NCI-H446 (cell line): Measurements from ENCODE around the gene TOM1.
A peak's percentile ranks its signal among the peaks of the same experiment; 100 is the strongest.
"Not testable (repeated sequence)": the region's sequence is repeated elsewhere in the genome, so short reads cannot be mapped to it uniquely, and the experiment has no call there.

Experiments
- DNase-seq, 2 experiments: peaks; one replicate each; lab custom pipeline; 2025; lab: John Stamatoyannopoulos, UW

TOM1 gene

DNA sequence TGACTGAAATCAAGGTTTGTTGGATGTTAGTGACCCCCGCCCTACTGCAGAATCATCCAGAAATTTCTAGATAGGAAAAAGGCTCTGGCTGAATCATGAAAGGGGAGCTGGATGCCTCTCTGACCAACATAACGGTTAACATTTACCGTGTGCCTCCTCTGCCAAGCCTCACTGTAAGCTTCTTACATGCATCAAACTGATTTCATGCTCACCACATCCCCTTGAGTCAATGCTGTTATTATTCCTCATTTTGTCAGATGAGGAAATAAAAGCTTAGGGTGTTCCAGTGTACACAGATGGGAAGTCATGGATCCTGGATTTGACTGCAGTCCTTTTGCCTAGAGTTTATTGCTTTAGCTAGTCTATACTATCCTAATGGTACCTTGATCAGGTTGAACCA, 75.3 kb downstream of the TOM1 start:
- no peak for DNase-seq

DNA sequence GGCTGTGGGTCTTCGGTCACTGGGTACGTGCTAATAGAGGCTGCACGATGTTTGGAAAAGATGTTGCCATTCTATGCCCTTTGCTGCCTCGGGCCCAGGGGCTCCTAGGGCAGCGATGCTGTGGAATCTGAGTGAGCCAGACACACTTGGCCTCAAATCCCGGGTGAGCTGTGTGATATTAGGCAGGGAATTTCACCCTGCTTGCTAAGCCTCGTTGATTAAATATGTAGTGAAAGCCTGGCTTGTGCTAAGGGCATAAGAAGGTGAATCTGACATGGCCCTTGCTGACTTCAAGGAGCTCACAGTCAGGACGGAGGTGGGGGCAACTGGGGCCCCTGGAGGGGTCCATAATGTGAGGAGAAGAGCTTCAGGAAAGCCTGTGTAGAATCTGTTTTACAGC, 75.8 kb downstream of the TOM1 start:
- no peak for DNase-seq

DNA sequence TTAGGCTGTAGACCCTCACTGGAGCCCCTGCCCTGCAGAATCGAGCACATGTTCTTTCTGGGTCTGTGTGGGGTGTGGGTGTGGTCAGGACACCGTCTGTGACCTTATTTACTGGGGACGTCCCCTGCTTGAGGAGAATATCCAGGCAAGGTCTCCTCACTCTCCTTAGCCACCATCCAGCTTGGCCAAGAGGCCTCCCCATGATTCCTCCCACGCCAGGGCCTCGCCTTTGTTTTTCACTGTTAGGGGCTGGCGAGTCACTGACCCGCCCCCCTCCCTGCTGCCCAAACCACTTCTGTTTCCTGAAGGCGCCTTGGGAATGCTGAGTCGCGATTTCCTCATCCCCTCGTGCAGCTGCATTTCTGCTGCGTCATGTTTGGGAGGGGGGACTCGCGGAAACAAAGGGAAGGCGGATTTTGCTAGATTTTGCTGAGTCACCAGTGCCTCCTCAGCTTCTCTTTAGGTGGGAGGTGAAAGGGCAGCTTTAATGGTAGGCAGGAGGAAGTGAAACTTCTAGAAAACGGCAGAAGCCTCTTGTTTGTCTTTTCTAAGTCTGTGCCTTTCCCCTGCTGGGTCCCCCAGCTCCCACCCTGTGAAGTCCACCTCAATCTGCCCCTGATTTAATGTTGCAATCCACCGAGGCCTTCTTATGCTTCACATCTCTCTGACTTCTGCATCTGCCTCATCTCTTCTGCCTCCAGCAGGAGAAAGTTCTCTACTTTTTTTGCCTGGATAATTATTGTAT, 77.2 kb downstream of the TOM1 start:
- DNase-seq, result no peak

DNA sequence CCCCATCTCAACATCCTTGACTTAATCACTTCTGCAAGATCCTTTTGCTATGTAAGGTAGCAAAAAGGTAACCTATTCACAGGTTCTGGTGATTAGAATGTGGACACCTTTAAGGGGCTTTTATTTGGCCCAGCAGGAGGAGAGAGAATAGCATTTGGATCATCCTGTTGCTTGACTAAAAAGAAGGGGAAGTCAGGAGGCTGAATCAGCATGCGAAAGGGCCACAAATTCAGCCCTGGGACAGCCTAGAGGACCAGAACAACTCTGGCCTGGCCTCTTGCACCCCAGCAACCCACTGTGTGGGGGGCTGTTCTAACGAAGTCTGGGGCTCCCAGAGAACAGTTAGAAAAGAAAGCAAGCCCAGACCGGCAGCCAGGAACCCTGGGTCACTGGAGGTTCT, 78.0 kb downstream of the TOM1 start:
- DNase-seq, result no peak

DNA sequence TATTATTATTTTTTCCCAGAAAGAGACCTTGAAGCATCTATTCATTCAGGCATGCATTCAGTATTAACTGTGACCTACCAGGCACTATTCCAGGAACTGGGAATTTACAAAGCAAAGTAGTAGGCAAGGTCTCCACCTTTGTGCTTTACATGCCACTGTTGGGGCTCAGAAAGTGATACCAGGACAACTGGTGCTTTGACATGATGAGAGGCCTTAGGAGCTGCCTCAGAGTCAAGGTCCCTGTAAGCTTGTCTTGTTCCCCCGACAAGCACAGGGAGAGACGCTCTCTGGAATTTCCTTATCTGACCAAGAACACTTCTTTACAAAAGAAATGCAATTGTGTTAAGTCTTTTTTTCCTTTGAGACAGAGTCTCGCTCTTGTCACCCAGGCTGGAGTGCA, 78.9 kb downstream of the TOM1 start:
- no peak for DNase-seq

DNA sequence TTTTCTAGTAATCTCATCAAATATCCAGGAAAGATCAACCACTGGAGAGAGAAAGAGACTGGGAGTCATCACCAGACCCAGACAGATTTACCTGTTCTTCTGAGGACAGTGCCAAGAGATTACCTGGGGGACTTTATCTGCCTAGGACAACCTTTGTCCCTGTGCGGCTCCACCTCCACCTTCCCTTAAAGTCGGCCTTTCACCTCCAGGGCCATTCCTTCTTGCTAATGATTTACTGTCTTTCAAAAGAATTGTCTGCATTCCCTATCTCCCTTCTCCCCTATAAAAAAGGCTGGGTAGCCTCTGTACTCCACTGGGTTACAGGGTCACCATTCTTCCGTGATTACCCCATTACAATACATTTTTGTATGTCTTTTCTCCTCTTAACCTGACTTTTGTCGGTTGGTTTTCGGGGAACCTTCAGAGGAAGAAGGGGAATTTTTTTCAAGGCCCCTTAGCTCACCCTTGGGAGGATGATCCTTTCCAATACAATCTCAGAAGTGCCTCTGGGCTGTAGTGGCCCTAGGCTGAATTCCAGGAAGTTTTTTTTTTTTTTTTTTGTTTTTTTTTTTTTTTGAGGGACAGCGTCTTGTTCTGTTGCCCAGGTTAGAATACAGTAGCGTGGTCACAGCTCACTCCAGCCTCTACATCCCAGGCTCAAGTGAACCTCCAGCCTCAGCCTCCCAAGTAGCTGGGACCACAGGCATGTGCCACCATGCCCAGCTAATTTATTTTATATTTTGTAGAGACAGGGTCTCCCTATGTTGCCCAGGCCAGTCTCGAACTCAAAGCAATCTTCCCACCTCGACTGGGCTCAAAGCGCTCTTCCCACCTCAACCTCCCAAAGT, 79.7 kb downstream of the TOM1 start:
- no peak for DNase-seq

DNA sequence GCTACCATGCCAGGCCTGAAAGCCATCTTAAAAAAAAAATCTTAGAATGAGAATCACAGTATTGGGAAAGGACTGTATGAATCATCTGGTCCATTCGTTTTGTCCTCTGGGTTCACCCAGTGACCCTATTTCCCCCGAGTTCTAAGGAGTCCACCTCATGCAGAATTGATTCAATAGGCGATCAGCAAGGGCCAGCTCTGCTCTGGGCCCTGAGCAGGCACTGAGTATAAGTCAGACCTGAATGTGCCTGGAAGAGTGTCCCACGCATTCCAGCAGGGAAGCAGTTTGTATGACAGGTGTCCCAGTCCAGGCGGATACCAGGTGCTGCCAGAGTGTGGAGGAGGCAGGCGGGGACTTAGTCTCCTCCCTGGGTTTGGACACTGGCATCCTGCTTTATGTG, 80.3 kb downstream of the TOM1 start:
- no peak for DNase-seq

DNA sequence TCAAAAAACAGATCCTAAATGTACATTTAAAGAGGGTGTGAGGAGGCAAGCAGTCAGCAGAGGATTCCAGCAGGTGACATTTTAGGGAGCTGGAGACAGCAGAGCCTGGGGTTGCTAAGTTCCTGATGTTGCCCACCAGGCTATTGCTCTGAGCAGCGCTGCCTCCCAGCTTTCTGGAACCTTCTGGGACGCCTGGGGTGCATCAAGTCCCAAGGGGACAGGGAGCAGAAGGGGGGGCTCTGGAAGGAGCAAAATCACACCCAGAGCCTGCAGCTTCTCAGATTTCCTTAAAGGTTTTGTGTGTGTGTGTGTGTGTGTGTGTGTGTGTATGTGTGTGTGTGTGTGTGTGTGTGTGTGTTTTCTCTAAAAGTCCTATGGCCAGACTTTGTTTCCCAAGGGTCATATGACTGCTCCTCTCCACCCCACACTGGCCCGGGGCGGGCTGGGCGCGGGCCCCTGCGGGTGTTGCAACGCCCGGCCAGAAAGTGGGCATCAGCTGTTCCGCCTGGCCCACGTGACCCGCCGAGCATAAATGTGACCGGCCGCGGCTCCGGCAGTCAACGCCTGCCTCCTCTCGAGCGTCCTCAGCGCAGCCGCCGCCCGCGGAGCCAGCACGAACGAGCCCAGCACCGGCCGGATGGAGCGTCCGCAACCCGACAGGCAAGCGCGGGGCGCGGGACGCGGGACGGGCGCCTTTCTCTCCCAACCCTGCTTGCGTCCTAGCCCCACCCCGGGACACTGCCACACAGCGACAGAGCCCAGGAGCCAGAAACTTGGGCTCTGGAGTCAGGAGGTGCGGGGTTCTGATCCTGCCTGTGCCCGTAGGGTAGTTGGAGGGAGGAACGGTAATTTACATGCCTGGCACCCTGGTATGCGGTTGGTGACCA, 81.1 kb downstream of the TOM1 start, which contains the start of gene HMOX1:
HMOX1 (plus strand) TSS at position 560 of the 887 bp plus-strand sequence; CDS start at position 638, 78 bp downstream.
- DNase-seq, result peak in 1 of 2 experiments; percentile 65

DNA sequence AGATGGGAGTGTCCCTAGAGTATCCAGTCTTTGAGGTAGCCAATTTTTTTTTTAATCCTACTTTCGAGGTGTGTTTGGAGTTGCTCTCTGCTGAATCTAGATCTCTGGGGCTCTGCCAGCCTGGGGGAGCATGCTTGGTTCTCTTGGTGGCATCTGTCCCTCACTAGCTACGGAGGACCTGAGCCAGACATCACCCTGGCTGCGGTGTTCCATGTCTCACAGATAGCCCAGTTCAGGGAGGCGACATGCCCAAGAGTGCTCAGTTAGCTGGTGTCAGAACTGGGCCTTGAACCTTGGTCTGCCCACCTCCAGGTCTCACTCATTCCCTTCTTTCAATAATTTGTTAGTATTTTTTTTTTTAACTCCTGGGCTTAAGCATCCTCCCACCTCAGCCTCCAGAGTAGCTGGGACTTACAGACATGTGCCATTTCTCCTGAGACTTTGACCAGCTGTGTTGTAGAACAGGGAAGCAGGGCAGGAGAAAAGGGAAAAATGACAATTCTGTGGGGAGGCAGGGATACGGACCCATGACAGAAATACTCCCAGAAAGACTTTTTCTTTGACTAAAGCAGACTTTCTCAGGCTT, 81.8 kb downstream of the TOM1 start:
- no peak for DNase-seq

DNA sequence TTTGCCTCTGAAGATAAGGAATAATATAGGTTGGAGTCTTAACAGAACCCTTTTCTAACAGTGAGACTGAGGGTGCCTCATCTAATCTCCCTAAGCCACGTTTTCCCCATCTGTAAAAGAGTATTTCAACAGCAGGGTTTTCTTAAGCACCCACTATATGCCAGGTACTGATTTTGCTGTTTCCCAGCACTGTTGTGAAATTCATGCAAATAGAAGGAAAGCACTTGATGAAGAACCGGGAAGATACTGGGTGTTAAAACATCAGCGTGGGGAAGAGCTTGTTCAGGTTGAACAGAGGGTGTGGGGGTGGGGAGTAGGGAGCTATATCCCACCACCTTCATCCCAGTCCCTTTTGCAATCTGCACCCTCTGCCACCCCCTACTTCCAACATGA, 84.0 kb downstream of the TOM1 start:
- DNase-seq, result no peak

DNA sequence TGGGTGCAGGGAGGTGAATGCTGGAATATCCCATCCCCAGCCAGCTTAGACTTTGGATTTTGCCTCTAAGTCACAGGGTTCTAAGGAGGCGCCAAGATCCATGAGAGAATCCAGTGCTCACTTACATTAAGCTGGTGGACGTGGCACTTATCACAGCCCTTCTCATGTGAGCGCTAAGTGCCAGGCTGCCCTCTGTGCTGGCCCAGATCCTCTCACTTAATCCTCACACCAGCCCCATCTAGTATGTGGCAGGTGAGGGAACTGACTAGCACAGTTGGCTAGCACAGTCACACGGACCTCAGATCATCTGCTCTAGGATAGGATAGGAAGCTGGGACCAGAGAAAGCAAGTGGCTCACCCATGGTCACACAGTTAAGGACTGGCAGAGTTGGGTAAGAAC, 84.8 kb downstream of the TOM1 start:
- DNase-seq, result no peak

DNA sequence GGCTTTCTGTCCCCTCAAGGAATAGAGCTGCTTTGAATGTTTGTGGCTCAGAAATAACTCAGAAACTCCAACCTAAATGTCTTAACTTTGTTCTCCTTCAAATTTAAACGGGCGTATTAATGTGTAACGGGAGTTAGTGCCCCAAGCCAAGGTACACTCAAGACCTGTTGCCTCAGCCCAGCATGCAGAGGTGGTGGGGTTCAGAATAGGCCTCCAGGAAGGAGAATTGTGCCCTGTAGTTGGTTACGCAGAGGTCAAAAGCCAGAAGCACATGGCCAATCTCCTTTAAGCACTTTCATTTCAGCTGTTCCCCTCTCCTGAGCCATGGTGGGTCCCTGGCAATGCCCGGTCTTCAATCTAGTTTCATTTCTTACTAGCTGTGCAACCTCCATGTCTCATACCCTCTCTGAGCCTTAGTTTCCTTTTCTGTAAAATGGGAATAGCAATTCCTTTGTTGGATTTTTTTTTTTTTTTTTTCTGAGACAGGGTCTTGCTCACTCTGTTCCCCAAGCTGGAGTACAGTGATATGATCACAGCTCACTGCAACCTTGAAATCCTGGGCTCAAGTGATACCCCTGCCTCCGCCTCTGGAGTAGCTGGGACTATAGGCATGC, 85.4 kb downstream of the TOM1 start:
- DNase-seq, result no peak

DNA sequence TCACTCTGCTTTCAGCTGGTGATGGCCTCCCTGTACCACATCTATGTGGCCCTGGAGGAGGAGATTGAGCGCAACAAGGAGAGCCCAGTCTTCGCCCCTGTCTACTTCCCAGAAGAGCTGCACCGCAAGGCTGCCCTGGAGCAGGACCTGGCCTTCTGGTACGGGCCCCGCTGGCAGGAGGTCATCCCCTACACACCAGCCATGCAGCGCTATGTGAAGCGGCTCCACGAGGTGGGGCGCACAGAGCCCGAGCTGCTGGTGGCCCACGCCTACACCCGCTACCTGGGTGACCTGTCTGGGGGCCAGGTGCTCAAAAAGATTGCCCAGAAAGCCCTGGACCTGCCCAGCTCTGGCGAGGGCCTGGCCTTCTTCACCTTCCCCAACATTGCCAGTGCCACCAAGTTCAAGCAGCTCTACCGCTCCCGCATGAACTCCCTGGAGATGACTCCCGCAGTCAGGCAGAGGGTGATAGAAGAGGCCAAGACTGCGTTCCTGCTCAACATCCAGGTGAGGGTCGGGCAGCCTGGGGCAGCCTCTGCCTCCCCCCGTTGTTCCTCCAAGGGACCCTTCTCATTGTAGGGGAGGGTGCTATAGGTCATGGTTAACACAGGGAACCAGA, 87.1 kb downstream of the TOM1 start:
- DNase-seq, result no peak

DNA sequence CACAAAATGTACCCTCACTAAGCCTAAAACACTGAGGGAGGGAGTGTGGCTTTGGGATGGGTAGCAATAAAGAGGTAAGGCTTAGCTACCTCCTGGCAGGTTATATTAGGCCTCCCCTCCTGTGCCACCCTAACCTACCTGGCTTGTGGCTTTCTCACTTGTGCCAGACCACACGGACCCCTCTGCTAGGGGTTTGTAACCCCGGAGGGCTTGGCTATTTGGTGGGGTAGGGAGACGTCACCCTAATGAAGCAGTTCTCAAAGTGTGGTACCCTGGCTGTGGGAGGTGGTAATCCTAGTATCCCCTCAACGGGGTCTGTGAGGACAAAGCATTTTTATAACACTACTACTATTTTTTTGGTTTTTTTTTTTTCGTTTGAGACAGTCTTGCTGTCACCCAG, 91.2 kb downstream of the TOM1 start:
- no peak for DNase-seq

DNA sequence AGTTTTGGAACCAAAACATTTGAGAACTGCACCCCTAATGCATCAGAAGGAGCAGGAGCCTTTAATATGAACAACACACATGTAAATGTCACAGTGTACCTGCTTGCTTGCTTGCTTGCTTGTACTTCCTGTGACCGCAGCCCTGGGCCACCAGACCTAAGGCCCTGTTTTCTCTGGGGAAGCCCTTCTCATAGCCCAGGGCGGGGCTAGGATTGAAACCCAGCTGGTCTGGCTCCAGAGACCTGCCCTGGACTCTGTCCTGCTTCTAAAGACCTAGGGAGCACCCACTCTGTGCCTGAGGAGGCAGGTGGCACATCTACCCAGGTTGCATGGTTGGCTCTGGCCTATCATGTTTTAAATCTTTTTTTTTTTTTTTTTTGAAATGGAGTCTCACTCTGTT, 92.7 kb downstream of the TOM1 start:
- no peak for DNase-seq

DNA sequence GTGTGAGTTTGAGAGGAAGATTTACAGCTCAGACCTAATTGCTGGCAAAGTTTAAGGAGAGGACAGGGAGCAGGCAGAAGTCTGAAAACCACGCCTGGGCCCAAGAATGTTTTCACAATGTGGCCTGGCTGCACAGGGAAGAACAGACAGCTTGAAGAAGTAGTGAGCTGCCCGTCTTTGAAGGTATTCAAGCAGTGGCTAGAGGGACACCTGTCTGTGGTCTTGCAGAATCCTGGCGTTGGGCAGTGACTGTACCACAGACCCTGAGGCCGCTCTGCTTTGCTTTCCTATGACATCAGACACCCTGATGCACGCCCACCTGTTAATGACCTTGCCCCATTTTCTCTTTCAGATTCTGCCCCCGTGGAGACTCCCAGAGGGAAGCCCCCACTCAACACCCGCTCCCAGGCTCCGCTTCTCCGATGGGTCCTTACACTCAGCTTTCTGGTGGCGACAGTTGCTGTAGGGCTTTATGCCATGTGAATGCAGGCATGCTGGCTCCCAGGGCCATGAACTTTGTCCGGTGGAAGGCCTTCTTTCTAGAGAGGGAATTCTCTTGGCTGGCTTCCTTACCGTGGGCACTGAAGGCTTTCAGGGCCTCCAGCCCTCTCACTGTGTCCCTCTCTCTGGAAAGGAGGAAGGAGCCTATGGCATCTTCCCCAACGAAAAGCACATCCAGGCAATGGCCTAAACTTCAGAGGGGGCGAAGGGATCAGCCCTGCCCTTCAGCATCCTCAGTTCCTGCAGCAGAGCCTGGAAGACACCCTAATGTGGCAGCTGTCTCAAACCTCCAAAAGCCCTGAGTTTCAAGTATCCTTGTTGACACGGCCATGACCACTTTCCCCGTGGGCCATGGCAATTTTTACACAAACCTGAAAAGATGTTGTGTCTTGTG, 93.7 kb downstream of the TOM1 start:
- no peak for DNase-seq

DNA sequence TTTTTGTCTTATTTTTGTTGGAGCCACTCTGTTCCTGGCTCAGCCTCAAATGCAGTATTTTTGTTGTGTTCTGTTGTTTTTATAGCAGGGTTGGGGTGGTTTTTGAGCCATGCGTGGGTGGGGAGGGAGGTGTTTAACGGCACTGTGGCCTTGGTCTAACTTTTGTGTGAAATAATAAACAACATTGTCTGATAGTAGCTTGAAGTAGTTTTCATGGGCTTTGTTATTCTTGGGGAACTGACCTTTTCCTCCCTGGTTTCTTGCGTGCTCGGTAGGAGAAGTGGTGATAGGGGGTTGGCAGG, 94.3 kb downstream of the TOM1 start:
- DNase-seq, result no peak

DNA sequence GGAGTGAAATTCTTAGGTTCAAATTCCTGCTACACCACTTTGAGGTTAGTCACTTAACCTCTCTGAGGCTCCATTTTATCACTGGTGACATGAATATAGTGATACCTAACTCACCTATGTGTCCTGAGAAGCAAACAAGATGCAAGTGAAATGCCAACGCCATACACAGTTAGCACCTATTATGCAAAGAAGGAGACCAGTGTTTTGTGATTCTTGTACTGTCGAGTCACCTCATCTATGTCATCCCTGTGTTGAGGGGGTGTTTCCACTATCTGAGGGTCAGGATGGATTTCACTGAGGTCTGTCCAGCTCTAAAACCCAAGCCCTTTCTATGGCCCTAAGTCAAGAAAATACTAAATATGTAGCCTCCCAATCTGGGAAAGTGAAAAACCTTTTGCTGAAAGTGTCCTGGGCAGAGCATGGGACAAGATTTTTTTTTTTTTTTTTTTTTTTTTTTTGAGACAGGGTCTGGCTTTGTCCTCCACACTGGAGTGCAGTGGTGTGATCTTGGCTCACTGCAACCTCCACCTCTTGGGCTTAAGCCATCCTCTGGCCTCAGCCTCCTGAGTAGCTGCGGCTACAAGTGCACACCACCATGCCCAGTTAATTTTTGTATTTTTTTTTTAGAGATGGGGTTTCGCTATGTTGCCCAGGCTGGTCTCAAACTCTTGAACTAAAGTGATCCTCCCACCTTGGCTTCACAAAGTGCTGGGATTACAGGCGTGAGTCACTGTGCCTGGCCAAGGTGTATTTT, 95.3 kb downstream of the TOM1 start:
- no peak for DNase-seq

DNA sequence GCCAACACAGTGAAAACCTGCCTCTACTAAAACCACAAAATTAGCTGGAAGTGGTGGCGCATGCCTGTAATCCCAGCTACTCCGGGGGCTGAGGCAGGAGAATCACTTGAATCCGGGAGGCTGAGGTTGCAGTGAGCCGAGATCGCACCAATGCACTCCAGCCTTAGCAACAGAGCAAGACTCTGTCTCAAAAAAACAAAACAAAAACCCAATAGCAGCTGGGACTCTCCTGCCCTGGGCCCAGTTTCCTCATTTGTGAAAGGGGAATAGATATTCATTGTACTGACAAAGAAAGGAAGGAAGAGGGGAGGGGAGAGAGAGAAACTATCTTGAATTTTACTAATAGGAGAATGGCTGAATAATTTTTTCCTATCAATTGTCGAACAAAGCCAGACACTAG, 96.9 kb downstream of the TOM1 start:
- DNase-seq, result not testable (repeated sequence)
